BE2C (cell line): ENCODE data around the gene SAT1.

Source experiments
- DNase-seq: peaks from one replicate; pipeline ENCODE4 v3.0.0-alpha.2; 2020
- H3K27me3 ChIP-seq: fragments of 250-450 bp; sonication (Bioruptor Pico); 2 replicates; pipeline ENCODE4 v1.5.1; 2020; ENCODE audit warnings: mild to moderate bottlenecking
- H3K36me3 ChIP-seq: fragments of 250-450 bp; sonication (Bioruptor Pico); 2 replicates; pipeline ENCODE4 v1.5.1; 2020; ENCODE audit warnings: mild to moderate bottlenecking
- H3K4me1 ChIP-seq: fragments of 250-450 bp; sonication (Bioruptor Pico); 2 replicates; pipeline ENCODE4 v1.5.1; 2020
- H3K4me3 ChIP-seq: 2 replicates; pipeline ENCODE4 v1.5.1; 2011; ENCODE audit warnings: low read depth, low read length
- H3K9me3 ChIP-seq: fragments of 250-450 bp; sonication (Bioruptor Pico); 2 replicates; pipeline ENCODE4 v1.5.1; 2020
- CTCF ChIP-seq: IDR thresholded peaks from 2 replicates; pipeline ENCODE4 v1.5.1; 2012; ENCODE audit warnings: mild to moderate bottlenecking, low read depth, low read length

Gene SAT1

GRCh38 chrX:23799469-23800065 is 16.6 kb downstream of the SAT1 start:
- Histone ChIP-seq H3K4me3 (no peak overlapping the region), H3K27me3 (no peaks in the 10 kb centered on the region), H3K36me3 (no peaks in the 10 kb centered on the region), H3K4me1 (no peaks in the 10 kb centered on the region), H3K9me3 (no peaks in the 10 kb centered on the region)
- no peak for TF ChIP-seq CTCF
- no peak for DNase-seq

- Histone ChIP-seq H3K27me3 (no peaks in the 10 kb centered on the region), H3K36me3 (no peaks in the 10 kb centered on the region), H3K4me1 (no peaks in the 10 kb centered on the region), H3K4me3 (no peak overlapping the region), H3K9me3 (no peaks in the 10 kb centered on the region)
- no peak for TF ChIP-seq CTCF
- no peak for DNase-seq
Measured at GRCh38 chrX:23802431-23802830, 19.5 kb downstream of the SAT1 start.

GRCh38 chrX:23803931-23804381 is 21.0 kb downstream of the SAT1 start:
- Histone ChIP-seq H3K27me3 (no peaks in the 10 kb centered on the region), H3K4me1 (no peaks in the 10 kb centered on the region), H3K9me3 (no peaks in the 10 kb centered on the region), H3K4me3 (no peak overlapping the region), H3K36me3 (no peaks in the 10 kb centered on the region)
- no peak for DNase-seq
- TF ChIP-seq CTCF = no peak

- no peak for TF ChIP-seq CTCF
- Histone ChIP-seq H3K9me3 (no peaks in the 10 kb centered on the region), H3K36me3 (no peaks in the 10 kb centered on the region), H3K4me1 (no peaks in the 10 kb centered on the region), H3K27me3 (no peaks in the 10 kb centered on the region), H3K4me3 (no peak overlapping the region)
- no peak for DNase-seq
Measured at GRCh38 chrX:23804578-23804977, 21.6 kb downstream of the SAT1 start.

GRCh38 chrX:23805389-23805788 is 22.4 kb downstream of the SAT1 start:
- H3K36me3 ChIP-seq = no peaks in the 10 kb centered on the region
- H3K4me3 ChIP-seq = no peak overlapping the region
- no peaks in the 10 kb centered on the region for H3K4me1 ChIP-seq
- TF ChIP-seq CTCF = no peak
- no peaks in the 10 kb centered on the region for H3K27me3 ChIP-seq
- no peaks in the 10 kb centered on the region for H3K9me3 ChIP-seq
- no peak for DNase-seq

GRCh38 chrX:23810279-23810678 is 27.3 kb downstream of the SAT1 start:
- H3K4me3 ChIP-seq = no peak overlapping the region
- H3K36me3 ChIP-seq = no peaks in the 10 kb centered on the region
- no peaks in the 10 kb centered on the region for H3K27me3 ChIP-seq
- H3K4me1 ChIP-seq = no peaks in the 10 kb centered on the region
- DNase-seq = no peak
- no peak for TF ChIP-seq CTCF
- no peaks in the 10 kb centered on the region for H3K9me3 ChIP-seq
